GM18502 (cell line): ENCODE results near the gene UCP2.
"Not testable (repeated sequence)": the region's sequence is repeated elsewhere in the genome, so short reads cannot be mapped to it uniquely, and the experiment has no call there.

Experiments used
- ATAC-seq: cut with Tn5 transposase; IDR thresholded peaks from one replicate; pipeline ENCODE4 v1.9.1; 2021; ENCODE audit warnings: mild to moderate bottlenecking; ENCODE audit not compliant: unreplicated experiment, poor library complexity

Gene UCP2

DNA sequence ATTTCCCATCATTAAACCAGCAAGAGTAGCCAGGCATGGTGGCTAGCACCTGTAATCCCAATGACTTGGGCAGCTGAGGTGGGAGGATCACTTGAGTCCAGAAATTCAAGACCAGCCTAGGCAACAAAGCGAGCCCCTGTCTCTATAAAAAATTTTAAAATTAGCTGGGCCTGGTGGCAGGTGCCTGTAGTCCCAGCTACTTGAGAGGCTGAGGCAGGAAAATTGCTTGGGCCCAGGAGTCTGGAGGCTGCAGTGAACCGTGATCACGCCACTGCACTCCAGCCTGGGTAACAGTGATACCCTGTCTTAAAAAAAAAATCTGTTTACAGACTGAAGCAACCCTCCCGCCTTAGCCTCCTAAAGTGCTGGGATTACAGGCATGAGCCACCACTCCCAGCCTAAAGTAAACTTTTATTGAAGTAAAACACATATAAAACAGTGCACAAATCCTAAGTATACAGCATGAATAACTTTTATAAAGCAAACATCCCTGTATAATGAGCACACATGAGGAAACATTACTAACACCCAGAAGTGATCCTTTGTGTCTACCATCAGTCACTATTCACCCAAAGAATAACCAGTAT, 13.6 kb upstream of the UCP2 start:
- no peak for ATAC-seq

GRCh38 chr11:73995731-73996130, 13.1 kb upstream of the UCP2 start:
- peak; percentile 57 for ATAC-seq

DNA sequence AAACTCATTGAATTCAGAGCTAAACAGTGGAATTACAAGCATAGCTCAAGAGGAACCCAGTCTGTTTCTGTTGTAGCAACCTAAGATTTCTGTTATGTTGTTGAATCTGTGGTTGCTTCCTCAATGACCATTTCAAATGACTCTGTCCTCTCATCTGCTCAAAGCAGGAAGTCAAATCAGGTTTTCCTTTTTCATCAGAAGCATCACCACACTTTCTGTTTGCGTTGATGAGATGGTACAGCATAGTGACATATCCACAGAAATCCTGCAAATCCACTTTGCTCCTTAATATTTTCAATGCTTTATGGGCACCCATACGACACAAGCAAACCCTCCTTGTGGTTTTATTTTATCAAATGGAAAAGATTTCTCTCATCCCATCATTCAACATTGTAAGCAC, 12.6 kb upstream of the UCP2 start:
- ATAC-seq = peak; percentile 43

GRCh38 chr11:73991471-73992006, 8.9 kb upstream of the UCP2 start:
- no peak for ATAC-seq

GRCh38 chr11:73990730-73991129, 8.1 kb upstream of the UCP2 start:
- ATAC-seq = no peak

DNA sequence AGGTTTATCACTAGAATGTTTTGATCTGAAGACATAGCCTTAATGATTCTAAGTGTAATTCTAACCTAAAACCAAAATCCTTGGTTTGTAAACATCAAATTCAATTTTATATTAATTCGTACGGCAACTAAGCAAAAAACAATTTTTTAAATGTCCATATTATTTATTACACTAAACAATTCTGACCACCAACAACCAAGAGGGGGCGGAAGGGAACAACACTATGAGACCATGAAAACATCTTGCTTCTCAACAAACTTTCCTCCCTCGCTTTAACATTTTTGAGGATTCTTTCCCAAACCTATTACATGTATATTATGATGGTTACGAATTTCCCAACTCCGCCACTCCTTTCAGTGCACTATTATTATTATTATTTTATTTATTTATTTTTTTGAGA, 6.5 kb upstream of the UCP2 start:
- ATAC-seq = no peak

DNA sequence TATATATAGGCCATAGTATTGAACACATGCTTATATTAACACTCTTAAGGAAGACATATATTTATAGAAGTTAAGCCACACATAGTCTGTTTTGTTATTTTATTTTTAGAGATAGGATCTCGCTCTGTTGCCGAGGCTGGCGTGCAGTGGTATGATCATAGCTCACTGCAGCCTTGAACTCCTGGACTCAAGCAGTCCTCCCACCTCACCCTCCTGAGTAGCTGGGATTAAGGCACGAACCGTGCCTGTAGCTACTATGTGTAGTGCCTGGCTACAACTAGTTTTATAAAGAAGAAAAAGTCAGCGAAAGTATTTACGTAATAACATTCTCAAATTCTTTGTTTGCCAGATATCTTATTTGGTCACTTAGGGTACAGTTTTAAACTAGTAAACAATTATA, 5.6 kb upstream of the UCP2 start:
- ATAC-seq = no peak

DNA sequence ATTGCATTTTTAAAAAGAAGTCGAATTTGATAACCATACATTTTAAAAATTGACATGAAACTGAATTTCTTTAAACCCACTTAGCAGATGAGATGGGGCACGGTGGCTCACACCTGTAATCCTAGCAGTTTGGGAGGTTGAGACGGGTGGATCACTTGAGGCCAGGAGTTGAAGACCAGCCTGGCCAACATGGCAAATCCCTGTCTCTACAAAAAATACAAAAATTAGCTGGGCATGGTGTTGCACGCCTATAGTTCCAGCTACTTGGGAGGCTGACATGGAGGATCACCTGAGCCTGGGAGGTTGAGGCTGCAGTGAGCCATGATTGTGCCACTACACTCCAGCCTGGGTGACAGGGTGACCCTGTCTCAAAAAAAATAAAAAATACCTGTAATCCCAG, 3.0 kb upstream of the UCP2 start:
- ATAC-seq = not testable (repeated sequence)

DNA sequence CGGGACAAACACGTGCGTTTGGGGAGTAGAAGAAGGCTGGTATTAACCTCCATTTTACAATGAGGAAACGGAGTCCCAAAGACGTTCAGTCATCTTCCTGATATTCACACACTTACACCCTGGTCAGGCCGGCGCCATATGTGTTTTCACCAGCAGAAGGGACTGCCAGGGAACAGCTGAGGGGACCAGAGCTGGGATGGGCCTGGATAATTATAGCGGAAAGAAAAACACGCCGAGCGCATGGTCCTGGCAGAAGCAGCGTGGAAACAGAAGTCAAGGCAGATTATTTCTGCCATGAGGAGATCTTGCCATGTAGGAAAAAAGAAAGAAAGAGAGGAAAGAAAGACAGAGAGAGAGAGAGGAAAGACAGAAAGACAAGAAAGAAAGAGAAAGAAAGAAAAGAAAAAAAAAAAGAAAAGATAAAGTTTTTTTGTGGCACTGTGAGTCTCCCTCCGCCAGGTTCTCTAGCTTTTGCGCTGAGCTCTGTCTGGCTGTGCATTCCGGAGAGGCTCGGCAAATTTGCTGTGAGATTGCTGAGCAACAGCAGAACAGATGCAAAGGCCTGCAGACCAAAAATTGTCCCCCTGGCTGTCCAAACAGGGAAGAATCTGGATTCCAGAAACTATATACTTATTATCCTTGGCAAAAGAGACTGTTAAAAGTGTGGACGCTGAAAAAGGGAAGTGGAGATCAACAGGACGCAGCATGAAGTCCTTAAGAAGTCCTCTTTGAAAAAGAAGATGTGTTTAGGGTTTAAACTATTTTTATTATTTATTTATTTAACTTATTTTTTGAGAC, 1.3 kb upstream of the UCP2 start:
- ATAC-seq = no peak

DNA sequence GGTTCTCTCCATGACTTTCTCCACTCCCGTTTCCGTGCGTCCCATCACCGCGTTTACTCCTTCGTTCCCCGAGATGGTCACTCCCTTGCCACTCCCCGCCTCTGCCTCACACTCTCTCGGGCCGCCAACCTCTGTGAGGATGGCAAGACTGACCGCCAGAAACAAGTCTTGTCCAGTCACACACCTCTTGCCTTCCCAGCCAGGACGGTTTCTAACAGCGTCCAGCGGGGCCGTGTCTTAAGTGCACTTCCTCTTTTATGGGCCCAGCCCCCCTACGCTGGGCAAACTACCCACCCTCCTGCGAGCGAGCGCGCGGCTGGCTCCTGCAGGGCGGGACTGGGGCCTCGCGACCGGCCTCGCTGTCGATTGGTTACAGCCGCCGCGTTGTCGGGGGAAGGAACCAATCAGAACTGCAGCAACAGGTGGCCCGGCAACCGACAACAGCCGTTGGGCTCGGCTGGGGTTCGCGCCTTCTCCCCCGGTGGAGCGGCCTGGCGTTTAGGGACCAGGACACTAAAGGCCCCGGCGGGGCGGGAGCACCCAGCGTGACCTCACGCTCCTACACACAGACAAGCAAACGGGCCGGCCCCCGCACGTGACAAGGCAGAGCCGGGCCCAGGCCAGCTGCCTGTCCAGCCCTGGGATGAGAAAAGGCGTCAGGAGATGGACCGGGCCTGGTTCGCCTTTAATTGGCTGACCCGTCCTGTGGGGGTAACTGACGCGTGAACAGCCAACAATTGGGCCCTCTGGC, 522 bp upstream of the UCP2 start:
- ATAC-seq = peak; percentile 78

- ATAC-seq = no peak
Observed at GRCh38 chr11:73981051-73981805, 1.4 kb downstream of the UCP2 start.

GRCh38 chr11:73980001-73980961, 2.4 kb downstream of the UCP2 start:
- ATAC-seq = peak; percentile 50

GRCh38 chr11:73978576-73979086, 4.0 kb downstream of the UCP2 start:
- ATAC-seq = no peak

- ATAC-seq = no peak
Observed at GRCh38 chr11:73977856-73978519, 4.7 kb downstream of the UCP2 start.

GRCh38 chr11:73976451-73977151, 6.0 kb downstream of the UCP2 start:
- no peak for ATAC-seq

- ATAC-seq = no peak
Observed at GRCh38 chr11:73975479-73975757, 7.2 kb downstream of the UCP2 start.

DNA sequence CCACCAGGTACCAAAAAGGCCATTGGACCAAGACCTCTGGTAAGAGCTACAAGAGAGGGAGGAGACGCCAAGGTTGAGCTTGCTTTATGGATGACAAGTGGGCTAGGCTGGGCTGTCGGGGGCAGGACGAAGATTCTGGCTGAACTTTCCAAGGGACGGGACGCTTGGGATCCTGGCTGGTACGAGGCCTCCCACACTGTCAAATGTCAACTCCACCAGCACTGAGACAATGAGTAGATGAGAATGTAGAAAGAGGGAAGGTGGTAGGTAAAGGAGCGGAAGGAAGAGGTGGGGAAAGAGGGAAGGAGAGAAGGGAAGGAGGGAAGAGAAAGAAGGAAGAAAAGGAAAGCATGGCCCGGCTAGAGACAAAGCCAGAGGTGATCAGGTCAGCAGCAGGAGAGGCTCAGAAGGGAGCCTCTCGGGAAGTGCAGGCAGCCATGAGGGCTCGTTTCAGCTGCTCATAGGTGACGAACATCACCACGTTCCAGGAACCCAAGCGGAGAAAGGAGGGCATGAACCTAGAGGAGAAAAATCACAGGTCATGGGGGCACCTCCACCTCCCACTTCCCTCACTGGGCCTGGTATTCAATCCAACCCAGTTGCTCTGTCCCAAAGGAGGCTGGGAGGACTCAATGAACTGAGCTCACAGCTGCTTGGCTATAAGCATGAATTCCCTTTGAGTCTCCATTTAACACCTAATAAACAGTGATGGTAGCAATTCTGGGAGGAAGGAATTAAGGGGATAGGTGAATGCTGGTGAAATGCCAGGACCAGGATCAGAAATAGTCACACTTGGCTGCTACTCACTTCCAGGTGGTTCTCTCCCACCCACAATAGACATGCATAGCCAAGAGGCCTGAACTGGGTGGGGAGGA, 7.8 kb downstream of the UCP2 start:
- no peak for ATAC-seq
